Frontal cortex (tissue), 4 donors: ENCODE measurements around the gene GOLGA1. TPM values are rescaled to one million over a fixed set of nuclear protein-coding genes. Genes with fewer than 3 reads are reported as not detected.

Source experiments
- DNase-seq, 2 donors: peaks; one replicate each; pipeline ENCODE4 v3.0.0; 2012; ENCODE audit warnings: low spot score in 2 of 2
- FAIRE-seq: peaks from 2 replicates; lab custom pipeline; 2012; peaks lifted over from hg19 to GRCh38; lab: Jason Lieb, UNC
- total RNA-seq: library from RNA; depleted of rRNA; stranded (reverse); fragments of >200 nt; gene quantifications from one replicate; pipeline ENCODE4 v1.2.3, GENCODE V29; 2014
- donor health status: control.
- donor health status: control.
- donor health status: control.

Gene GOLGA1
- total RNA-seq, 1 donor from 2014 or later: 14.3 TPM

DNA sequence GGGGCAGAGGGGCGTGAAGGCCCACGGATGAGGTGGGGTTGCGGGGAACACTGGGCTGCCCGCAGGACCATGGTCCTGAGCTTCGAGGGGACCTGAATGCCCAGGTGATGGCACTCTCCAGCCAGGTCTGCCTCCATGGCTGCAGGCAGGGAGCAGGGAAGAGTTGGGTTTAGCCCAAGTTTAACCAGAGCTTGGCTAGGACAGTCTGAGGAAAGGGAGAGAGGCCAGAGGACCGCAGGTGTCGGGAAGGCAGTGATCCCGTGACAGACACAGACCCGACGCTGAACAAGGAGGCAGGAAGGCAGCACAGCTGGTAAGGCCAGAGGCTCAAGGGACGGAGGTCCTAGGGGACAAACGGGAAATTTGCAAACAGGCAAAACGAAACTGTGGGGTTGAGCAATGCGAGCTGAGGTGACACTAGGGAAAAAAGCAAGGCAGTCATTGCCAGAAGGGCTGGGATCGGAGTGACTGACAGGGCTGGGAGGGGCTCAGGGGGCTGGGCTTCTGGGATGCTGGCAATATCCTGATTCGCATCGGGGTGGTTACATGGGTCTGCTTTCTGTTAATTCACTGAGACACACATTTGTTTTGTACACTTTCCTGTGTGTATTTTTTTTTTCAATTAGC lies 53.9 kb downstream of the GOLGA1 start:
- no peak for DNase-seq
- no peak for FAIRE-seq

DNA sequence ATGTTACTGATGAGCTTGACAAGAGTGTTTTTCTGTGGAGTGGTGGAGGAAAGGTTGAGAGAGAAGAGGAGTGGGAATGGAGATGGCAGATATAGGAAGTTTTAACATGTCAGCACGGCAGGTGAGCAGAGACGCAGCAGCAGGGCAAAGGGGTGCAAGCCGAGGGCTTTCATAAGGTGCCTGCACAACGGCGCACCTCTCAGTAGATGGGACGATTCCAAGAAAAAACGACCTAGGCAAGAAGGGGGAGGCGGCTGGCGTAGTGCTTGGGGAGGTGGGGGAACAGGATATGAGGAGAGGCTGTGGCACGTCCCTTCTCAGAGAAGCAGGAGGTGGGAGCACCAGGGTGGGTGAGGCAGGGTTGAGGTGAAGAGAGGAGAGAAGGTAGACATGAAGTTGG lies 54.4 kb downstream of the GOLGA1 start:
- FAIRE-seq: no peak
- no peak for DNase-seq

DNA sequence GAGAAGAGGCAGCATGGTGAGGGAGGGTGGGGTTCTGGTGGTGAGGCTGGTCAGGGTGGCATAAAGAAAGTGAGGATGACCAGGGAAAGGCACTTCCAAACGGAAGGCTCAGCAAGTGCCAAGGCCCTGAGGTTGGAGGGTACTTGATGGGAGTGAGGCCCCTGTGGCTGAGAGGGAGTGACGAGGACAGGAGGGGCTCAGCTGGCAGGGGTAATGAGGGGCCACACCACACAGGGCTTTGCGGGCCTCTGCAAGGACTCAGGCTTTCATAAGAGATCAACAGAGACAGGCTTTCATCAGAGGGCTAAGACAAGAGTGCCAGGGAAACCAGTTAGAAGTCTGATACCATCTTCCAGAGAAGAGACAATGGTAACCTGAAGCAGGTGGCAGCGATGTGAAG lies 55.3 kb downstream of the GOLGA1 start:
- DNase-seq: no peak
- FAIRE-seq: no peak

DNA sequence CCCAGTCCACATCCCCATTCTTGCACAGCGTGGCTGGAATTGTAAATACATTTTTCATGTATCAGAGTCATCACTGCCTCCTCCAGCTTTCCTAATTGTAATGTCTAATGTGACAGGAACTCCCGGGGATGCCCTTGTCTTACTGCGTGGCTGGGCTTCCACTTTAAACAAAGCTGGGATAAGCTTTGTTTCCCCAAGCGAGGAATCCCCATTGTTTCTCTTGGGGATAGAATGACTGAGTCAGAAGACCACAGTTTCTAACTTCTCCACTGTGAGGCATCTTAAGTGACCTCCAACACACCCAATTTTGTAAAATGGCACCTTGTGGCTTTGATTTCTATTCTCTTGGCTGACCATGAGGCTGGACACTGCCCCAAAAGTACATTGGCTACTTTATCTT lies 56.5 kb downstream of the GOLGA1 start:
- FAIRE-seq: no peak
- DNase-seq: no peak

DNA sequence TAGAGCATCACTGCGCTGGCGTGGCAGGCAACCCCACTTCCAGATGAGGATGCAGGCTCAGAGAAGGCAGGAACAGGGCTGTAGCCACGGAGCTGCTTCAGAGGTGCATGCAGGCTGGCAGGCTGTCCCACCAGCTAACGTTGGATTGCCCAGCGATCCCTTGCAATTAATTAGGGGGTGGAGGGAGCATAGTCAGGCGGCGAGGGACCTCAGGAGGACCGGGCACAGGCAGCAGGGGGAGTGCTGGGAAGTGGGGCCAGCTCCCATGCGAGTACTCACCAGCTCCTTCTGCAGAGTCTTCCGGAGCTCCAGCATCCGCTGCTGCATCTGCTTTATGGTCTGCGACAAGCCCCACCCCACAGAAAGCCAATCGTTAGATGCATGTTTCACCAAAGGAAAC lies 58.7 kb downstream of the GOLGA1 start:
- DNase-seq (no peak), FAIRE-seq (no peak)

DNA sequence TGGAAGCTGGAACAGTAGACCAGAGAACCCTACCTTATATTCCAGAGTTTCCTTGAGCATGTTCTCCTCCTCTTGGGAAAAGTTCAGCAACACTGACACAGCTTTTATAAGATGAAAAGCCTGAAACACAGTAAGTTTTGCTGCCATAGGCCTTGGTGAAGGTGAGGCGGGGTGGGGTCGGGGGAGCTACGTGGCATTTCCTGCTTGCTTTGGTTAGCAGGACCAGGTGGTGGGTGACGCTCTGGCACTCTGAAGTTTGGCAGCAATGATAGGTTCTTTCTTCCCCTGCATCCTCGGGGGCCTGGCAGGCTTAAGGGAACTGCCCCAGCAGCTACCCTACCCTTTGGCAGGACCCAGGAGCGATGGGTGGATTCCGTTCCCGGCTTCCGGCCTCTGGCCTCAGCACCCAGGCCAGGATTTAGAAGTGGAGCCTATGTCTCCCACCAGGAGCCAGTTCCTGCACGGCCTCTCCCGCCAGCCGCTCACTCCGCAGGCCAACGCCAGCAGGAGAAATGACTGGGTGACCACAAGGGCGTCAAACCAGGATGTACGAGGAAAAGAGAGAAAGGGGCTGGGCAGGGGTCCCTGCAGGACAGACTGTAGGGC lies 59.6 kb downstream of the GOLGA1 start:
- FAIRE-seq (no peak), DNase-seq (no peak)

DNA sequence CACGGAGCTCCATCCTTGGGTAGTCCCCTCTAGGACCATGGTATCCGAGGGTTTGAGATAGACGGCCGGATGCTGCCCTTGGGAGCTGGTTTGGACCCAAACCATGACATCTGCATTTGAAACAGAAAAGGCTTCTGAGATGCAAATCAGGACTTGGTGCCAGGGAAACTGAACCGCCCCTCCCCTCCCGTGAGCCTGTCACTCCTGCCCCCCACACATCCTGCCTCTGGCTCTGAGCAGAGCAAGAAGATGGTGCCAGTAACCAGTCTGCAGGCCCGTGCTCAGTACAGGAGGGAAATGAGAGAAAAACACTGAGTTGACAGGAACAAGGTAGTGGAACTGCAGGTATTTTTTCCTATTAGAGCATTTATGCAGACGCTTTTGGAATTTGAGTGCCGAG lies 60.4 kb downstream of the GOLGA1 start:
- DNase-seq (no peak), FAIRE-seq (no peak)

DNA sequence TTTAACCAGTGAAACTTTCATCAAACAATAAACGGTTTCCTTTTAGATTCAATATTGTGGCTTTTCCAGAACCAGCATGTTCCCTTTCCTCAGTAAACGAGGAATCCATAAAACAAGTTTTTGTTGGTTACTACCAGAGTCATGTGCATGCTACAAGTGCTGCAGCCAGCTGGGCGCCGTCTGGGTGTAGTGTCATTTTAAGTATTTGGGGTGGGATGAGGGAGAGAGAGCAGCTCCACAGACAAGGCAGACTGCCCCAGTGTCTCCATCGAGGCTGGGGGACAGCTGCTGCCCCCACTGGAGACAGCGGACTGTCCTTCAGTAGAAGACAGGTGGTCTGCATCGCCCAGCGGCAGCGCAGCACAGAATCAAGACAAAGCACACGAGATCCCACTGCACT lies 61.7 kb downstream of the GOLGA1 start:
- DNase-seq (no peak), FAIRE-seq (no peak)

DNA sequence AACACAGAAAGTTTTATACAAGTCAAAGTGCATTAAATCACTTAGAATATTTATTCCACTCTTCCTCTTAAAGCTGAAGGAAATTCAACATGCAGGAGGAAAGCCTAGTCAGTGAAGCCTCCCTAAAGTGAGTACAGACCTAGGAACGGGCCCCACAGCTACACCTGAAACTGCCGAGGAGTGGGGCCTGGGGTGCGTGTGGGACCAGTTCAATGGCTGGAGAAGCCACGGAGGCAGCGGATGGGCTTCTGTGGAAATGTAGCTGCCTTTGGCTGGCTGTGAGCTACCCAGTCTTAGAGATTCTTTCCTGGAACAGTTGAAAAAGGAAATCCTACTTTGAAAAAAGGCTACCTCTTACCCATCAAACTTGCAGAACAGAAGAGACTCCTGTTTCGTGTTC lies 62.4 kb downstream of the GOLGA1 start:
- no peak for DNase-seq
- FAIRE-seq: no peak

DNA sequence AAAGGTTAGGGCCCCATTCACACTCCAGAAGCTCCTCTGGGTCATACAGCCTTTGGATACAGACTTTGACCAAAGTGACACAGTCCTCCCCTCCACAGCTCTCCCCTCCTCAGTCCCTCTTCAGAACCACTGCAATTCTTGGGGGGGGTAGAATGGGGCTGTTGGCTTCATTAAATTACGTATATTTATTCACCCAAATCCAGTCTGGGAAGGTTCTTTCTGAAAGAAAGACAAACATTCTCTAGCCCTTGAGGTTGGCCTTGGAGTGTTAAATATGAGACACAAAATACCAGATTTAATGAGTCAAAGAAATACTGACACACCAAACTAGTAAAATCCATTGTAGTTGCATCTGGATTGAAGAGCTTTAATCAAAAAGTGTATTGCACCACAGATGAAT lies 62.9 kb downstream of the GOLGA1 start:
- no peak for FAIRE-seq
- DNase-seq: no peak

DNA sequence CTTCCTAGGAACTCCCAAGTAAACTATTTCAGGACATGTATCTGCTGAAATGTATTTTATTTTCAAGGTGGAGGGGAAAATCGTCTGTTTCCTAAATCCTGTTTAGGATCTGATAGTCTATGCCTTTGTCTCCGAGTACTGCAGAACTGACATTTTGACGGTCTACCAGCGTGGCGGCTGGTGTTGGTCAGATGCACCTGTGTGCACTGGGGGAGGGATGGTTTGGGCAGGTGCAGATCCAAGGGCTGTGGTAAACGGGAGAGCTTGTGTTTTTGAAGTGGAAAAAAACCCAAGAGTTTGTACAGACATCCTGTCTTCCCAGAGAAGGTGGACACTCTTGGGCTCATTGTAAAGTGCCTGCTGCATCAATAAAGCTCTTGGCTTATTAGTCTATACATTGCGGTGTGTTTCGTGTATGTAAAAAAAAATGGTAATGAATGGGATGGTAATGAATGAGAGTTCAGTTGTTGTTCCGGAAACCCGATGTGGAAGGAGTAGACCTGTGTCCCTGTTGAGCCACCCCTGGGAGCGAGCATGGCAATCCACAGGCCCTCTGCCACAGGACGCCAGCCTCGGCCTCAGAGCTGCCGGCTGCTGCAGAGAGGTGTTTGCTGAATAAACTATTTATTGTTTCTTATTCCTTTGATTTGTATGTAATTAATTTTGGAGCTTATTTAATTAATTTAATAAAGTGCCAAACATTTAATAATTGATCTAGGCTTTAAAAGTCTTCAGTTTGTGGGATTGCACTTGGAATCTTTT lies 63.7 kb downstream of the GOLGA1 start:
- DNase-seq (no peak), FAIRE-seq (no peak)

DNA sequence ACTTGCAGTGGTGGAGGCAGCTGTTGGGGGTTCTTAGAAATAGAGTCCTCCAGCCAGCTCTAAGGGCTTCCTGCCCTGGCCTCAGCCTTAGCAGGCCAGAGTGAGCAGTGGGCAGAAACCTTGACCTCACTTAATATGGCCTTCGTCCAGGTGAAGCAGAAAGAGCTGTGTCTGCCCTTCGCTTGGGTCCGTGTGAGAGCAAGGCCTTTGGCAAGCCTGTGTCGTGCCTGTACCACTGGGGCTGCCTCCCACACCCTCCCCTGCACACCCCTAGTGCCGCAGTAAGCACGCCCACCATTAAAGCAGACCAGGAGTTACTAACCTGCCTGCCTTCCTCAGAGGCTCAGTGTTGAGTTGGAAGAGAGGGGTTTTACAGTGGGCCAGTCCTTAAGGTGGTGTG lies 65.4 kb downstream of the GOLGA1 start:
- no peak for FAIRE-seq
- DNase-seq: no peak

DNA sequence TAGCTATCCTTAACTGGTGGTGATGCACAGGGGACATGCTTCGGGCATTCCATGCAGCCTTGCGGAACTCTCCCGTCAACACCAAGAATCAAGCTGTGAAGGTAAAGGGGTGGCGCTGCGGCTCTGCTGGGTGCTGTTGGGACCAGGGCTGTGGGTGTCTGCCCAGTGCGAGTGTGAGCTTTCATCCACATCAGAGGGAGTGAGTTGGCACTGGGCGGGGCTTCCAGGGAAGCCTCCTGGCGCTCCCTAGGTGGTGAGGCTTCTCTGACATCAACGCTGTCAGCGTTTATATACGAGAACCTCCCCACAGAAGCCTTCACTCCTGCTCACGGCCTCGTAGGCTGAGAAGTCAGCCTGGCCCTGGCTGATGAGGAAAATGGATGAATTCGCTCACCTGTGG lies 67.2 kb downstream of the GOLGA1 start:
- no peak for FAIRE-seq
- DNase-seq: no peak

DNA sequence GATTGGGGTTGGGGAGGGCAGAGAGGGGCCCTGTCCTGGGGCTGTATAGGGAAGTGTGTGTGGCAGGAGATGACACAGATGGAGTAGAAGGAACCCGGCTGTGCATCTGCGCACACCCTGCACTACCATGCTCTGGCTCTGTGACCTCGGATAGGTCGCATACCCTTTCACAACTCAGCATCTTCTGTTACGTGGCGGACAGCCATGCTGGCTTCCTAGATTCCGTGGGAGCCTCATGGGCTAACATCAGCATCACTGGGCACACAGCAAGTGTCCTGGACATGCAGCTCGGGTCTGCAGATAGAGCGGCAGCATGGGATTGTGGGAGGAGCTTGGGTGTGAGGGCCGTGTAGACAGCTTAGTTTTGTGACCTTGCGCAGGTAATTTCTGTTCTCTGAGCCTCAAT lies 69.7 kb downstream of the GOLGA1 start:
- no peak for FAIRE-seq
- DNase-seq: no peak

DNA sequence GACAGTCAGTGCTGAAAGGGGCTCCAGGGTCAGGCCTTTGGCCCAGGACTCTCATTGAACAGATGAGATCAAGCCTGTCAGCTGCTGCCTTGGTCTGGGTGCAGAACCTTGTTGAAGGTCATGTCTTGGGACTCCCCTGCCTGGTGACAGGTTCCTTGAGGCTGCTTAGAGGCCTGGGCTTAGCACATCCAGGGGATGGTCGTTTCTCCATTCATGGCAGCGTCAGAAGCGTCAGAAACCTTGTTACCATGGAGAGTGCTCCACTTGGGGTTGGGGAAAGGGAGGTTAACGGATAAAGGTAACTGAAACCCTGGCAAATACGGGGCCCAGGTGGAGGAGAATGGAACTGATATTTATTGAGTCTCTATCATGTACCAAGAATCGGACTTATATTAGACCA lies 70.2 kb downstream of the GOLGA1 start:
- no peak for FAIRE-seq
- no peak for DNase-seq

DNA sequence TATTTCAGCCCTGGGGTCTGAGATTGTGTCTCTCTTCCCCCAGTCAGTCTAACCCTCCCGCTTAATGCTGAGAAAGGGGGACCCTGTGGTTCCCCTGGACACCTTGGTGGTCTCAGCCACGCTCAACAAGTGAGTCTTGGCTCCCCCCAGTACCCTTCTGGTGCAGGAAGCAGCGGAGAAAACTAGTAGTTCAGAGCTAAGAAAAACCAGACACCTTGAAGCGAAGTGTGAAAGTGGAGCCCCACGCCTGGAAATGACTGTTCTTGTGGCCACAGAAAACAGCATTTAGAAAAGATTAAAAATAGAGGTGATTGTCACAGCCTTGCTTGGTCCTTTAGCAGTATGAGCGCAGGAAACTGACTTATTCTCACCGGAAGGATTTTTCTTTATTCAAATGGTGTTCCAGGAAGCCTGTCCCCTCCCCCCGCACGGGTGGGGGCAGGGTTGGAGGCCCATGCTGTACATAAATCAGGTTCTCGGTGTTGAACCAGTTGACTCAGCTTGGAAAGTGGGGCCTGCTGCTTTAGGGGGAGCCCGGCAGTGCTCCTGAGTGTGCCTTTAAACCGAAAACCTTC lies 70.8 kb downstream of the GOLGA1 start:
- DNase-seq: no peak
- no peak for FAIRE-seq

DNA sequence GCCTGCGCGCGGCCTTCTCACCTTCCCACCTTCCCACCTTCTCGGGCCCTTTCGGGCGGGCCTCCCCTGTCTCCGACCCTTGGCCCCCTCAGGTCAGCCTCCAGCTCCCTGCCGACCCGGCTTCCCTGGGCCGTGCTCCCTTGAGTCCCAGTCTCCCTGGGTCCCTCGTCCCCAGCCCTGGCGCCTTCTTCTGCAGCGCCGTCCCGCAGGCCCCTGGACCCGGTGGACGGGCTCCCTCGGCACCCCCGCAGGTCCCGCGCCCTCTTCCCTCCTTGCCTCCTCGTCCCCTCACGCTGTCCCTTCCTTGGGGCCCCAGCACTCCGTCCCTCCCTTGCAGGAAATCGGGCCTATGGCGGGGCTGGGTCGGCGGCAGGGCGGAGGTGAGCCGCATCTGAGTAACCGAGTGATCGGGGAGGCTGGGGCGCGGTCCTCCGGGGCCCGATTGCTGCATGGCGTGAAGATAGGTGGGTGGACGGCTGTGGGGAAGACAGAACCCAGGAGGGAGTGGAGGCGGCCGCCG lies 71.4 kb downstream of the GOLGA1 start:
- DNase-seq: no peak
- FAIRE-seq: no peak

DNA sequence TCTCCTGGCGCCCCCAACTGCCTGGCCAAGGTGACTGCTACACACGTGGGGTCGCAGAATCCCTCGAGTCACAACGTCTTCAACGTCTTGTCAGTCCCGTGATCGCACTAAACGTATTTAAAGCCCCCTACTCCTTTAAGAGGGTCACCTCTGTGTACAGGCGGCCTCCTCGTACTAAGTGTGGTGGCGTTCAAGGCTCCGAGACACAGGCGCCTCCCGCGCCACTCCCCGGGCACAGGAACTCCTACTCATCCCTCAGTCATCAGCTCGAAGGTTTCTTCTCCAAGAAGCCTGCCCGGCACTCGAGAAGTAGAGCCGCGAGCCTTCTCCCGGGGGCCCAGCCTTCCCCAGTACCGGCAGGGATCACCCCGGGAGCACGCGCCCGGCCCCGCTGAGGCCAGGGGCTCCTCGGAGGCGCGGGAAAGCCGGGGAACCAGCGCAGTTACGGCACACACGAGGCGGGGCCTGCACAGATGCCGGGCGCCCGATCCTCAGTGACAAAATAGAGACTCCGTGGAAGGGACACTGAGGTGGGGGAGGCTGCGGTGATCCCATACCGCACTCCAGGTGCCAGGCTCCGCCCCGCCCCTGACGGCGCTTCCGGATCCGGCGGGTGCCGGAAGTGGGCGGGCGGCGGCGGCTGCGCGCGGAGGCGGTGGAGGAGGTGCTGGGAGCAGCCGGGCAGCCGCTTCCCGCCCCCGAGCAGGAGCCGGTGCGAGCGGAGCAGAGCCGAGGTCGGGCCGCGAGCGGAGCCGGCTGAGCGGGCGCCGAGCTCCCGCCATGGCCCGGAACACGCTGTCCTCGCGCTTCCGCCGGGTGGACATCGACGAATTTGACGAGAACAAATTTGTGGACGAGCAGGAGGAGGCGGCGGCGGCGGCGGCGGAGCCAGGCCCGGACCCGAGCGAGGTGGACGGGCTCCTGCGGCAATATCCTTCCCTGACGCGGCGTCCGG lies 72.1 kb downstream of the GOLGA1 start:
- FAIRE-seq (no peak), DNase-seq (peak; percentile 98 to 99)

DNA sequence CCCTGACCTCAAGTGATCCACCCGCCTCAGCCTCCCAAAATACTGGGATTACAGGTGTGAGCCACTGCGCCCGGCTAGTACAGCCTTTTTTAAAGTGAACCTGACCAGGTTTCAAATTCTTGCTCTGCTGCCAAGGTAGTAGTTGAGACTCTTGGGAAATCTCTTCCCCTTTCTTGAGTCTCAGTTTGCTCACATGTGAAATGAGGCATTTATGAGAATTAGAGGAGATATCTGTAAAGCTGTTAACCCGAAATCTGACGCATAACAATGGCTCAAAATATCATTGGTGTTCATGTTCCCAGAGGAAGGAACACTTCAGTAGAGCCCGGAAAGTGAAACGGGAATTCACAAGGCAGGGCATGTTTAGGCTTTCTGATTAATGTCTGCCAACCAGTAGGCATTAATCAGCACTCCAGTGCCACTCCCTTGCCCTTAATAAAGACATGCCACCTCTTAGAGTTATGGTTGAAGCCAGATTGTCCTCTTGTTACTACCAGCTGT lies 77.5 kb downstream of the GOLGA1 start:
- FAIRE-seq (no peak), DNase-seq (no peak)
